Measurements from ENCODE around the gene SEC63. TPM values are rescaled to one million over a fixed set of nuclear protein-coding genes. Genes with fewer than 3 reads are reported as not detected.

The SEC63 gene
- total RNA-seq, 1 experiment from 2014 or later = 101 TPM

- TF ChIP-seq EZH2 (IDR thresholded peaks at IDR 0.05; ENCODE audit: low read depth) (no peak), CTCF (conservative IDR thresholded peaks at IDR 0.05) (no peak)
- POLR2A ChIA-PET (ENCODE audit: unreplicated experiment) = no interaction called here
- Histone ChIP-seq H4K20me1 (ENCODE audit: insufficient read depth) (no peaks in the 10 kb centered on the region), H3K27ac (no peak overlapping the region), H3K27me3 (ENCODE audit: insufficient read depth, low read depth) (no peaks in the 10 kb centered on the region), H3K79me2 (ENCODE audit: low read depth) (no peaks in the 10 kb centered on the region), H3F3A (ENCODE audit: insufficient read depth, low read depth) (peaks cover 7% of the 10 kb centered on the region; the same call in 1 of the 2 replicates), H3K36me3 (ENCODE audit: low read depth) (no peaks in the 10 kb centered on the region), H3K4me1 (replicated peaks; ENCODE audit: insufficient read depth) (peaks cover 15% of the 10 kb centered on the region), H3K9me2 (ENCODE audit: insufficient read depth) (no peaks in the 10 kb centered on the region), H3K4me2 (no peak overlapping the region), H3K9me3 (ENCODE audit: insufficient read depth, low read depth) (no peaks in the 10 kb centered on the region), H3K4me3 (no peak overlapping the region), H2AFZ (no peak overlapping the region)
- DNase-seq = no peak
- intact Hi-C loops (cut with micrococcal nuclease; ENCODE audit: unreplicated experiment) = no loop called here
- CTCF ChIA-PET = no interaction called here
- BruUV-seq (replicated peaks) = no TSS peak
These were observed 12.2 kb upstream of the SEC63 start for GRCh38 chr6:107970255-107970654.

GRCh38 chr6:107968081-107968480, 10.1 kb upstream of the SEC63 start:
- Histone ChIP-seq H3K4me3 (no peak overlapping the region), H3K36me3 (ENCODE audit: low read depth) (no peaks in the 10 kb centered on the region), H3K27ac (no peak overlapping the region), H3K9me3 (ENCODE audit: insufficient read depth, low read depth) (no peaks in the 10 kb centered on the region), H3F3A (ENCODE audit: insufficient read depth, low read depth) (peaks cover 10% of the 10 kb centered on the region; the same call in 1 of the 2 replicates), H3K27me3 (ENCODE audit: insufficient read depth, low read depth) (no peaks in the 10 kb centered on the region), H3K4me2 (no peak overlapping the region), H4K20me1 (ENCODE audit: insufficient read depth) (no peaks in the 10 kb centered on the region), H3K9me2 (ENCODE audit: insufficient read depth) (no peaks in the 10 kb centered on the region), H2AFZ (no peak overlapping the region), H3K4me1 (replicated peaks; ENCODE audit: insufficient read depth) (peaks cover 17% of the 10 kb centered on the region), H3K79me2 (ENCODE audit: low read depth) (no peaks in the 10 kb centered on the region)
- DNase-seq = no peak
- BruUV-seq (replicated peaks) = no TSS peak
- ChIA-PET POLR2A (ENCODE audit: unreplicated experiment) (no interaction called here), CTCF (no interaction called here)
- no peak for TF ChIP-seq EZH2 (IDR thresholded peaks at IDR 0.05; ENCODE audit: low read depth)
- no peak for TF ChIP-seq CTCF (conservative IDR thresholded peaks at IDR 0.05)
- intact Hi-C loops (cut with micrococcal nuclease; ENCODE audit: unreplicated experiment) = loop anchor here (5.0 kb wide), 1 partner anchor 1109 kb away; no protein-coding TSS in a partner anchor

GRCh38 chr6:107965746-107966145, 7.7 kb upstream of the SEC63 start:
- no peaks in the 10 kb centered on the region for H3K79me2 ChIP-seq (ENCODE audit: low read depth)
- intact Hi-C loops (cut with micrococcal nuclease; ENCODE audit: unreplicated experiment) = loop anchor here (5.0 kb wide), 1 partner anchor 1112 kb away; no protein-coding TSS in a partner anchor
- no peaks in the 10 kb centered on the region for H3K9me3 ChIP-seq (ENCODE audit: insufficient read depth, low read depth)
- ChIA-PET POLR2A (ENCODE audit: unreplicated experiment) (no interaction called here), CTCF (no interaction called here)
- no peak for DNase-seq
- H3F3A ChIP-seq (ENCODE audit: insufficient read depth, low read depth) = peaks cover 10% of the 10 kb centered on the region; the same call in 1 of the 2 replicates
- H4K20me1 ChIP-seq (ENCODE audit: insufficient read depth) = no peaks in the 10 kb centered on the region
- H3K4me3 ChIP-seq = no peak overlapping the region
- H3K4me2 ChIP-seq = no peak overlapping the region
- no TSS peak for BruUV-seq (replicated peaks)
- H3K9me2 ChIP-seq (ENCODE audit: insufficient read depth) = no peaks in the 10 kb centered on the region
- H2AFZ ChIP-seq = no peak overlapping the region; the same call in 1 of the 2 replicates
- no peaks in the 10 kb centered on the region for H3K36me3 ChIP-seq (ENCODE audit: low read depth)
- peaks cover 14% of the 10 kb centered on the region for H3K4me1 ChIP-seq (replicated peaks; ENCODE audit: insufficient read depth)
- H3K27me3 ChIP-seq (ENCODE audit: insufficient read depth, low read depth) = no peaks in the 10 kb centered on the region
- no peak for TF ChIP-seq EZH2 (IDR thresholded peaks at IDR 0.05; ENCODE audit: low read depth)
- no peak for TF ChIP-seq CTCF (conservative IDR thresholded peaks at IDR 0.05)
- H3K27ac ChIP-seq = no peak overlapping the region

Measured in PC-9 (cell line).